HG02610 (cell line): ENCODE data around the gene TRIM63.

Source experiments
- ATAC-seq: cut with Tn5 transposase; IDR thresholded peaks from one replicate; pipeline ENCODE4 v1.9.1; 2021; ENCODE audit warnings: mild to moderate bottlenecking, moderate library complexity; ENCODE audit not compliant: unreplicated experiment

TRIM63 gene

GRCh38 chr1:26035959-26036755 is 31.3 kb downstream of the TRIM63 start:
- ATAC-seq, result peak; percentile 47

DNA sequence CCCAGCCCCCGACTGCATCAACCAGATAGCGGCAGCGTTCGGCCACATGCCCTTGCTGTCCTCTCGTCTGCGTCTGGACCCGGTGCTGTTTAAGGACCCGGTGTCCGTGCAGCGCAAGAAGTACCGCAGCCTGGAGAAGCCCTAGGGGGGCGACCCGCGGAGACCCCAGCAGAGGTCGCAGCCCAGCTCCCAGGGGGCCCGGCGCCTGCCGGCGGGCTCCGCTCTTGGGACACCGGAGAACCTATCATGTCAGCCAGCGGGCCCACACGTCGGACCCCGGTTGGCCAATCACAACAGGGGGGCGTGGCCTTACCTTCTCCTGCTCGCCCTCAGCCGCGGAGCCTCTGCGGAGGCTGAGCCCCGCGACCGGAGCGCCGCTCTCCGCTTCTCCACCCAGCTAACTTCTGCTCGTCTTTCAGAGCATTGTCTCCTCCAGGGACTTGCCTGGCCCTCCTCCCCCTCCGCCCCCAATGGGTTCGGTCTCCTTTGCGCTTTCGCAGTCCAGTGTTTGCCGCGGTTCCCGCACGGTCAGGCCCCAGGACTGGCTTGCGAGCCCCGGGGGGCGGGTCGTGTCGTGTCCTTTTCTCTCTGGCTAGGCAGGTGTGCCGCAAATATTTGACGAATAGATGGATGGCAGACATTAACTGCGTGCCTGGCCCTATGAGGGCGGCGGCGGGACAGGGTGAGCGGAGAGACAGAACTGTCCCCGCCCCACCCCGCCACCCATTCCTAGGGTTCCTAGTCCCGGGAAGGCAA is 32.0 kb downstream of the TRIM63 start:
- ATAC-seq, result peak; percentile 86

- ATAC-seq, result no peak
Observed at GRCh38 chr1:26034504-26035202, 32.8 kb downstream of the TRIM63 start.

- no peak for ATAC-seq
Observed at GRCh38 chr1:26032656-26033357, 34.6 kb downstream of the TRIM63 start.

- no peak for ATAC-seq
Observed at GRCh38 chr1:26031611-26032220, 35.7 kb downstream of the TRIM63 start.

DNA sequence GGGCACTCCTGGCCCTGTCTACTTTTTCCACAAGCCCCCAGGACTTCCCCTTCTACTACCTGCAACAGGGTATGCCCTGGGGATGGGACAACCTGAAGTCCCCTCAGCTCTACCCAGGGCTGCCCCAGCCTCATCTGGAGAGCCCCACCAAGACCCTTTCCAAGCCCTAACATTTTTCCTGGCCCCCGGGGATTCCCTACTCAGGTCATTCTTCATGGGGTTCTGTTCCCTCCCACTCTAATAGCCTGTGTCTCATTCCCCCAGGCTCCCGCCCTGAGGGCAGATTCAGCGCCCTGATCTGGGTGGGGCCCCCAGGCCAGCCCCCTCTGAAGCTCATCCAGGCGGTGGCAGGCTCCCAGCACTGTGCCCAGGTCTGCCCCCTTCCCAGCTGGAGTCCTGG is 36.2 kb downstream of the TRIM63 start:
- ATAC-seq, result no peak

DNA sequence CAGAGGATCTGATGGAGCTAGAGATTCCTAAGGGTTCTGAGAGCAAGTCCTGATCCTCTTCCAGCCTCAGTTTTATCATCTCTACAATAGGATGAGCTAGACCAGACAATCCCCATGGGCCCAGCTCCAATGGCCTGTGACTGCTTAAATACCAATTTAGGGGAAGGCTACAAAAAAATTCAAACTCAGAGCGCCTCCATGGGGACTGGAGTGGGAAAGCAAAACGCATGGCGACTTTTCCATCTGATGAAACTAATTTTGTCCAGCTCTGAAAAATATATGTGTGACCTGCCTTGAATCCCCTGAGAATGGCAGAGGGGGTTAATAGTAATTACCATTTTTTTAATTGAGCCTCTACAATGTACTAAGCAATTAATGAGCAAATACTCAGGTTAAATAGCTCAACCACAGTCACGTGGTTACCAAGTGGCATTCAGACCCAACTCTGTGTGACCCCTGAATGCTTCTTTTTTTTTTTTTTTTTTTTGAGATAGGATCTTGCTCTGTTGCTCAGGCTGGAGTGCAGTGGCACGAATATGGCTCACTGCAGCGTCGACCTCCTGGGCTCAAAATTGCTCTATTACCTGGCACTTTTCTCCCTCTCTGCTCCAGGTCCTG is 37.5 kb downstream of the TRIM63 start:
- ATAC-seq, result no peak

GRCh38 chr1:26029054-26029863 is 38.2 kb downstream of the TRIM63 start:
- ATAC-seq, result no peak

DNA sequence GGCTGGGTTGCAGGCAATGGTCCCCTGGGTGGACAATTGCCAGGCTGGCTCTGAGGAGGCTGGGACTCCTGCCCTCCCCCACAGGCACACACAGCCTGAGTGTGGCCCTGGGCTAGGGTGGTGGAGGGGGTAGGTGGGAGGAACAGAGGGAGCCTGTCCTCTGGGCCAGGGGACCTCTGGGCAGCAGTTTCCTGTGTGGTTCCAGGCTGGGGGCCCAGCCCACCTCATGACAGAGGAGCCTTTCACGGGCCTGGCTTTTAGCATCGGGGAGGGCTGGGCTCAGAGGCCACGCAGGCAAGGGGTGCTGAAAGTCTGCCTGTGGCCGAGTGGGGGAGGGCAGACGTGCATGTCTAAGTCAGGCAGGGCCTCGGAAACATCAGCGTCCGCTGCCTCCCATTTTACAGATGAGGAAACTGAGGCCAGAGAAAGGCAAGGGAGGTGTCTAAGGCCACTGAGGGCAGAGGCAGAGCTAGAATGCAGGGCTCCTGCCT is 38.9 kb downstream of the TRIM63 start:
- no peak for ATAC-seq

GRCh38 chr1:26027716-26028489 is 39.5 kb downstream of the TRIM63 start:
- ATAC-seq, result no peak

GRCh38 chr1:26025517-26025916 is 41.9 kb downstream of the TRIM63 start:
- no peak for ATAC-seq

GRCh38 chr1:26025060-26025459 is 42.4 kb downstream of the TRIM63 start:
- ATAC-seq, result no peak

DNA sequence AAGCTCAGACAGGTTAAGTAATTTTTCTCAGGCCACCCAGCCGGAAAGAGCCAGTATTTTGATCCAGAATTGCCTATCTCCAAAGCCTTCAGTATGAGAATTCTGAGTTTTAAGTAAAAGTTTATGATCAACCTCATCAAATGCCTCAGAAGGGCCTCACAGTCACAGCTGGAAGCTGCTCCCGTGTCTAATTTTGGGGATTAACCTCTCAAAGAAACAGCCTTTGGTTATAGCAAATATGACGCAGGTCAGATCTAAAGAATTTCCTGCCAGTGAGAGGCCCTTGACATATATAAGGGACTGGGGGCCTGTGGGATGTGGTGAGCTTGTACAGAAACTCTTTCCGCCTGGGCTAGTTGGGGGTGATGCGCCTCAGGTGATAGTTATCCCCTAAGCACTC is 43.6 kb downstream of the TRIM63 start:
- no peak for ATAC-seq

DNA sequence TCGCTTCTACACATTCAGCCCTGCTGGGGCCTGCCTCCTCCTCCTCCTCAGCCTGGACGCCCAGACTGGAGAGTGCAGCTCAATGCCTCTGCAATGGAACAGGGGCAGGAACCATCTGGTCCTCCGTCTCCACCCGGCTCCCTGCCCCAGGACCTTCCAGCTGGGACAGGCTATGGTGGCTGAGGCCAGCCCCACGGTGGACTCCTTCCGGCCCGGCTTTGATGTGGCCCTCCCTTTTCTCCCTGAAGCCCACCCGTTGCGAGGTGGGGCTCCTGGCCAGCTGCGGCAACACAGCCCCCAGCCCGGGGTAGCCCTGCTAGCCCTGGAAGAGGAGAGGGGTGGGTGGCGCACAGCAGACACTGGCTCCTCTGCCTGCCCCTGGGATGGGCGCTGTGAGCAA is 44.4 kb downstream of the TRIM63 start:
- no peak for ATAC-seq

GRCh38 chr1:26022404-26022779 is 45.0 kb downstream of the TRIM63 start:
- no peak for ATAC-seq

DNA sequence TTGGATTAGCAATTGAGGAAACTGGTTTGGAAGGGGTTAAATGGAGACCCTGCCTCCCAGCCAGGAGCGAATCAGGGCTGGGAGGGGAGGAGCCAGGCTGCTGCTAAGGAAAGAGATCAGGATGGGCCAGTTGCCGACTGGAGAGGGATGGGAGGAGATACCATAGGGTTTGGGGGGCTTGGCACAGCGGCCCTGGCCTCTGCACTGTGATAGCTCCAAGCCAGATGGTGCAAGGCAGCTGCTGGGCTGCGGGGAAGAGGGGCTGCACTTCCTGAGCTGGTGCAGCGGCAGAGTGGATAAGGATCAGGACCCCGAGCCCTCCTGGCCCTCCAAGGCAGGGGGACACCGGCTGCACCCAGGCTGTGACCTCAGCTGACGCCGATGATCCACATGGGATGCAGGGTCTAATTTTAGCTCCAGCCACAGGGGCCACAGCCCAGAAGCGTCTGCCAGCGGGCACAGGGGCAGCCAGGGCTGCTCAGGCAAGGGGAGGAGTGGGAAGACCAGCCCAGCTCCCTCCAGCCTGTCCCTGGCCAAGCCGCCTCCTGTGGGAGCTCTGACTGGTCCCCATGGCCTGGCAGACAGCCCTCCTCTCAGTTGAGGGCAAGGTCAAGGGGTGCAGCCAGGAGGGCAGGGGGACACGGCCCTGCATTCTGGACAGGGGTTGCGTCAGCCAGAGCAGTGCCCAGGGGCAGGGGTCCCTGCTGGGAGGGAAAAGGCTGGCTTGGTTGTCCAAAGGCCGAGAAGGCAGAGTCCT is 45.6 kb downstream of the TRIM63 start, which contains the start of gene EXTL1:
Gene EXTL1, plus strand, starts transcription at position 129 of the 757 bp plus-strand sequence. CDS start 872 bp downstream, outside the sequence.
- no peak for ATAC-seq

DNA sequence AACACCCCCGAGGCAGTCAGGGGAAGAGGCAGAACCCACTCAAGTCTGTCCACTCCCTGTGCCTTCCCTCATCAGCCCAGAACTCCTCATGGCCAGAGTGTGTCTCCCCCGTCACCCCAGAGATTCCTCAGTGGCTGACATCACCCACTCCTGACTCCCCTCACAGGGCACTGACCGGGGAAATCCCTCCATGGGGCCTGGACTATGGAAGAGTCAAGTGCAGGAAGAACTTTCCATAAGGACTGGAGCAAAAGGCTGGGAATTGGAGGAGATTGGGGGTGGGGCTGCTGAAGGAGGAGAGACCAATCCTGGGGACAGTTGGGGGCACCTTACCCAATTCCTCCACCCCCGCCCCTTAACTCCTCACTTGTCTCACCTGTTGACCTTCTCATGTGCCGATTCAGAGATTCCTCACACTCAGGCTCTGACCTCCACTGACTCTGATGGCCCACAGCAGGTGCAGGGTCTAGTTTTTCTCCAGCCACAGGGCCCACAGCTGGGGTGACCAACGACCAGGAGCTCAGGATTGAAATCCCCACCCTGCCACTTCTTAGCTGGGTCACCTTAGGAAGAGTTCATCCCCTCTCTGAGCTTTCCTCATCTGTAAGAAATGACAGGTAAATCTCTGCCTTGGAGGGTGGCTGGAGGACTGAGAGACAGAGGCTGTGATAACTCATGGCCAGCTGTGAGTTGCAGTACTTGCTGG is 46.3 kb downstream of the TRIM63 start:
- ATAC-seq, result no peak
